Nephron progenitor cell (in vitro differentiated cells): Measurements from ENCODE around the gene UCK2.

Experiments
- DNase-seq: peaks from one replicate; pipeline ENCODE4 v3.0.0; 2021
- H3K27ac Mint-ChIP-seq: 2 replicates; pipeline ENCODE4 v1.8.0; 2021; ENCODE audit warnings: mild to moderate bottlenecking, moderate library complexity, mixed read lengths
- H3K27me3 Mint-ChIP-seq: 2 replicates; pipeline ENCODE4 v1.8.0; 2021; ENCODE audit warnings: mild to moderate bottlenecking, low read depth, mixed read lengths; ENCODE audit not compliant: poor library complexity
- H3K36me3 Mint-ChIP-seq: 2 replicates; pipeline ENCODE4 v1.8.0; 2021; ENCODE audit warnings: low read depth, mixed read lengths
- H3K4me1 Mint-ChIP-seq: 2 replicates; pipeline ENCODE4 v1.8.0; 2021; ENCODE audit warnings: mixed read lengths
- H3K4me3 Mint-ChIP-seq: 2 replicates; pipeline ENCODE4 v1.8.0; 2021; ENCODE audit warnings: mild to moderate bottlenecking, moderate library complexity, mixed read lengths
- H3K9me3 Mint-ChIP-seq: 2 replicates; pipeline ENCODE4 v1.8.0; 2021; ENCODE audit warnings: mild to moderate bottlenecking, moderate library complexity, mixed read lengths
- TF ChIP-seq, protein P1 (sequence below): fragments of 200-600 bp; sonication (generic); IDR thresholded peaks from 2 replicates; pipeline ENCODE4 v1.5.0; 2021; ENCODE audit warnings: antibody characterized with exemption

Gene UCK2

DNA sequence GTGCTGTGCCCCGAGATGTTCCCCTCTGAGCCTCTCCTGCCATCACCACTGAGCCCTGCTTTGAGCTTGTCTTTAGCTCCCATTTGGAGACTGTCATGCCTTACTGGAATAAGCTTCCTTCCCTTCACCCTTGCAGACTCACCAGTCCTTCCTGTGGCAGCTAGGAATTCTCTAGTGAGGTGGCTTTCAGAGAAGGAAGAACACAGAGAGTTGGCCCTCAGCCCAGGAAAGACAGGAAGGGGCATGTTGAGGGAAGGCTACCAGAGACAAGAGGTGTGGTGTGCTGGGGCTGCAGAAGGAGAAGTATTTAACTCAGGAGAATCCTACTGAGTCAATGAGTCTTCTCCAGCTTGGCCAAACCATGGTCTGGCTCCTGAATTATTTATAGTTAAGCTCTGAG is 76.3 kb downstream of the UCK2 start:
- DNase-seq: no peak
- Mint-ChIP-seq H3K4me3 (no peak overlapping the region), H3K9me3 (no peaks in the 10 kb centered on the region), H3K27me3 (peaks cover 7% of the 10 kb centered on the region), H3K27ac (peak overlapping the region; percentile 62), H3K4me1 (peaks cover 30% of the 10 kb centered on the region), H3K36me3 (peaks cover 50% of the 10 kb centered on the region)
- TF ChIP-seq, protein P1, sequence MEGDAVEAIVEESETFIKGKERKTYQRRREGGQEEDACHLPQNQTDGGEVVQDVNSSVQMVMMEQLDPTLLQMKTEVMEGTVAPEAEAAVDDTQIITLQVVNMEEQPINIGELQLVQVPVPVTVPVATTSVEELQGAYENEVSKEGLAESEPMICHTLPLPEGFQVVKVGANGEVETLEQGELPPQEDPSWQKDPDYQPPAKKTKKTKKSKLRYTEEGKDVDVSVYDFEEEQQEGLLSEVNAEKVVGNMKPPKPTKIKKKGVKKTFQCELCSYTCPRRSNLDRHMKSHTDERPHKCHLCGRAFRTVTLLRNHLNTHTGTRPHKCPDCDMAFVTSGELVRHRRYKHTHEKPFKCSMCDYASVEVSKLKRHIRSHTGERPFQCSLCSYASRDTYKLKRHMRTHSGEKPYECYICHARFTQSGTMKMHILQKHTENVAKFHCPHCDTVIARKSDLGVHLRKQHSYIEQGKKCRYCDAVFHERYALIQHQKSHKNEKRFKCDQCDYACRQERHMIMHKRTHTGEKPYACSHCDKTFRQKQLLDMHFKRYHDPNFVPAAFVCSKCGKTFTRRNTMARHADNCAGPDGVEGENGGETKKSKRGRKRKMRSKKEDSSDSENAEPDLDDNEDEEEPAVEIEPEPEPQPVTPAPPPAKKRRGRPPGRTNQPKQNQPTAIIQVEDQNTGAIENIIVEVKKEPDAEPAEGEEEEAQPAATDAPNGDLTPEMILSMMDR: no peak

DNA sequence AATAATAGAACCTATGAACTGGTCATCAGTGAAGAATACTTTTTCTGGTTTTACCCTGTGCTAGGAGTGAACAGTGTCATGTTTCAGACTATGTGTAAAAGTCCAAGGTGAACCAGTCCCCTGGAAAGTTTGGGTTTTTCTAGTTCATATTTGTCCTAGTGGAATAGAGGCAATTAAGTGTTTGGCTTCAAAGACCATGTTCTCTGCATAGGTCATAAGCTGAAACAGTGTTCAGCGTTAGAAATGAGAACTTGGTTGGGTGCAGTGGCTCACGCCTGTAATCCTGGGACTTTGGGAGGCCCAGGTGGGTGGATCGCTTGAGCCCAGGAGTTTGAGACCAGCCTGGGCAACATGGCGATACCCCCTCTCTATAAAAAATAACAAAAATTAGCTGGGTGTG is 77.5 kb downstream of the UCK2 start:
- TF ChIP-seq, protein P1: no peak
- H3K36me3 Mint-ChIP-seq: peaks cover 49% of the 10 kb centered on the region
- no peaks in the 10 kb centered on the region for H3K9me3 Mint-ChIP-seq
- no peak overlapping the region for H3K27ac Mint-ChIP-seq
- H3K4me3 Mint-ChIP-seq: no peak overlapping the region
- no peak for DNase-seq
- peaks cover 17% of the 10 kb centered on the region for H3K4me1 Mint-ChIP-seq
- peaks cover 7% of the 10 kb centered on the region for H3K27me3 Mint-ChIP-seq

DNA sequence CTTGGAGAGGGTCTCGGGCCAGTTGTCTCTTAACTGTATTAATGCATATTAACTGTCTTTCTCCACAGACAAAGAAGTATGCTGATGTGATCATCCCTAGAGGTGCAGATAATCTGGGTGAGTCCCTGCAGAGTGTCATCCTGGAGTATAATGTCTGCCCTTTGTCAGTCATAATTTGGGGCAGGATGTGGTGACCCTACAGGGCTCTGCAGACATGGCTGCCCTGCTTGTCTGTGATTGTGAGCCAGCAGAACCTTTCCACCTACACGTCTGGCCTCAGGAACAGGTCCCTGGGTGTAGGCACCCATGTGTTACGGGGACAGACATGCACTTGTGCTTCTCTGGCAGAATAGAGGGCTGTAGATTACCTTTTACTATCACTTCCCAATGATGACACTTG is 78.4 kb downstream of the UCK2 start:
- TF ChIP-seq, protein P1: no peak
- no peak overlapping the region for H3K4me3 Mint-ChIP-seq
- no peak for DNase-seq
- no peak overlapping the region for H3K27ac Mint-ChIP-seq
- peaks cover 4% of the 10 kb centered on the region for H3K27me3 Mint-ChIP-seq
- H3K36me3 Mint-ChIP-seq: peaks cover 49% of the 10 kb centered on the region
- H3K9me3 Mint-ChIP-seq: no peaks in the 10 kb centered on the region
- peaks cover 8% of the 10 kb centered on the region for H3K4me1 Mint-ChIP-seq

DNA sequence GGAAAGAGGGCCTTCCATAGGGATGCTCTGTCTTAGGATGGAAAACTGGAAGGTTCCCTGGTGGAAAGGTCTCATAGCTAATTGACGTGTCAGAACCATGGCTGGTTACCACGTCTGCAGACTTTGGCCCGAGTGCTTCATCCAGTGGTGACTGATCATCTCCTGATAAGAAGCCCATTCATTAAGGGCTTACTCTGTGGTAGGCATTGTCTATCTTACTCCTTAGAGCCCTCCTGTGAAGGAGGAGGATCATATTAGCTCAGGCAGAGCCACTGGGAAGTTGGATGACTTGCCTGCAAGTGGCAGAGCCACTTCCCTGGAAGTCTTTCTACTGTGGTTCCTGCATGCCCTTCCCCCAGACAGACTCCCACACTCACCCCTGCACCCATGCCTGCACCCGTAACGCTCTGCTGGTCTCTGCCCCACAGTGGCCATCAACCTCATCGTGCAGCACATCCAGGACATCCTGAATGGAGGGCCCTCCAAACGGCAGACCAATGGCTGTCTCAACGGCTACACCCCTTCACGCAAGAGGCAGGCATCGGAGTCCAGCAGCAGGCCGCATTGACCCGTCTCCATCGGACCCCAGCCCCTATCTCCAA is 79.9 kb downstream of the UCK2 start:
- Mint-ChIP-seq H3K27me3 (peaks cover 4% of the 10 kb centered on the region), H3K36me3 (peaks cover 44% of the 10 kb centered on the region), H3K4me3 (no peak overlapping the region), H3K4me1 (no peaks in the 10 kb centered on the region), H3K9me3 (no peaks in the 10 kb centered on the region), H3K27ac (no peak overlapping the region)
- TF ChIP-seq, protein P1: no peak
- DNase-seq: no peak

DNA sequence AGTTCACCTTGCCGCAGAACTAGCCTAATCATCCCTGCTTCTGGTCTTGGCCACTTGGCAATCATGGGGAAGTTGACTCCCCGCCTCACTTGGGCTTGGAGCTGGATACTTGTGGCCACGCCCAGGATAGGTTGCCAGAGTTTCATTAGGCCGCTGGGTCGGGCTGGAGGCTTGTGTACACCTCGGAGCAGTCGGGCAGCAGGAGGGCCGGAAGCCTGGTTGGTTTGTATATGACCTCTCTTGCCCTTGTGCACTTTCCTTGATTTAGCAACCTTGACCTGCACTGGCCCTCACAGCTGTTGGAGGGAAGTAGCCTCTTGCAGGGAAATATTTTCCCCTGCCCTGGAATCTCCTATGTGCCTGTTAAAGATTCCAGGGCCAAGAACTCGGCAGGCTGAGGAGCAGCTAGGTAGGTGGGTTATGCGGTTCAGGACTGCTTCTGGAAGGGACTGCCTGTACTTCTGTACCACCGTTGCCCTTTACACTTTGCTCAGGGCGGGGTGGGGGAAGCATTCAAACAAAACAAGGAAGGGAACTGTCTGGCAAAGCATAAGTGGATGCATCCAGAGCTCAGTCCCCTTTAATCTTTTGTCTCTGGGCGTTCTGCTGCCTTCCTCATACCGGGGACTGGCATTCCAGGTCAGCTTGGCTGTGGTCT is 83.5 kb downstream of the UCK2 start:
- H3K9me3 Mint-ChIP-seq: no peaks in the 10 kb centered on the region
- H3K27me3 Mint-ChIP-seq: peaks cover 4% of the 10 kb centered on the region
- TF ChIP-seq, protein P1: no peak
- no peak for DNase-seq
- peak overlapping the region; percentile 37 for H3K27ac Mint-ChIP-seq
- peaks cover 25% of the 10 kb centered on the region for H3K36me3 Mint-ChIP-seq
- no peaks in the 10 kb centered on the region for H3K4me1 Mint-ChIP-seq
- H3K4me3 Mint-ChIP-seq: no peak overlapping the region
